Activated B cell treated with CpG ODN at 0.5 μM for 24 hours (primary cell): ENCODE measurements around the gene LHX5. TPM values are rescaled to one million over a fixed set of nuclear protein-coding genes. Genes with fewer than 3 reads are reported as not detected.

Experiments
- ATAC-seq: fragments of 200-7000 bp; cut with Tn5 transposase; one replicate; pipeline ENCODE4 v1.10.0; 2021; ENCODE audit warnings: low read depth, mild to moderate bottlenecking, moderate library complexity
- CTCF ChIA-PET: fragments of 350-600 bp; sonication (Branson Sonifier 250); formaldehyde crosslinking; loops from one replicate; lab custom pipeline; 2021; ENCODE audit warnings: antibody characterized with exemption; lab: Charles Lee
- POLR2A ChIA-PET: fragments of 350-600 bp; sonication (Branson Sonifier 250); formaldehyde crosslinking; loops from one replicate; lab custom pipeline; 2021; ENCODE audit warnings: antibody characterized with exemption; lab: Charles Lee
- DNase-seq: peaks from one replicate; pipeline ENCODE4 v3.0.0; 2022
- H3K27ac Mint-ChIP-seq: one replicate; pipeline ENCODE4 v1.8.0; 2020; ENCODE audit warnings: mixed read lengths
- H3K27me3 Mint-ChIP-seq: one replicate; pipeline ENCODE4 v1.8.0; 2021; ENCODE audit warnings: mixed read lengths
- H3K36me3 Mint-ChIP-seq: one replicate; pipeline ENCODE4 v1.8.0; 2021; ENCODE audit warnings: low read depth, mixed read lengths
- H3K4me1 Mint-ChIP-seq: one replicate; pipeline ENCODE4 v1.8.0; 2021; ENCODE audit warnings: mixed read lengths
- H3K4me3 Mint-ChIP-seq: one replicate; pipeline ENCODE4 v1.8.0; 2020; ENCODE audit warnings: mild to moderate bottlenecking, mixed read lengths
- H3K9me3 Mint-ChIP-seq: one replicate; pipeline ENCODE4 v1.8.0; 2020; ENCODE audit warnings: mixed read lengths
- intact Hi-C: fragments of 100-400 bp; cut with micrococcal nuclease; formaldehyde crosslinking; loops from one replicate; pipeline ENCODE4 v1.15.1; 2024
- total RNA-seq: library from RNA; stranded (reverse); gene quantifications from 2 replicates; pipeline ENCODE4 v1.2.3, GENCODE V29; 2022
- TF ChIP-seq, protein P1 (sequence below): fragments of 200-600 bp; IDR thresholded peaks from one replicate; pipeline ENCODE4 v1.8.0; 2022; ENCODE audit warnings: antibody characterized with exemption, mild to moderate bottlenecking

Gene LHX5
- total RNA-seq, 1 donor from 2014 or later, result not detected

GRCh38 chr12:113482334-113482733 is 10.7 kb upstream of the LHX5 start:
- intact Hi-C loops, result no loop called here
- CTCF ChIA-PET, result no interaction called here
- POLR2A ChIA-PET, result no interaction called here
- Mint-ChIP-seq H3K4me3 (no peak overlapping the region), H3K27me3 (peaks cover 72% of the 10 kb centered on the region), H3K27ac (no peak overlapping the region), H3K9me3 (no peaks in the 10 kb centered on the region), H3K4me1 (peaks cover 2% of the 10 kb centered on the region), H3K36me3 (no peaks in the 10 kb centered on the region)
- DNase-seq (no peak), ATAC-seq (no peak)
- TF ChIP-seq, protein P1, sequence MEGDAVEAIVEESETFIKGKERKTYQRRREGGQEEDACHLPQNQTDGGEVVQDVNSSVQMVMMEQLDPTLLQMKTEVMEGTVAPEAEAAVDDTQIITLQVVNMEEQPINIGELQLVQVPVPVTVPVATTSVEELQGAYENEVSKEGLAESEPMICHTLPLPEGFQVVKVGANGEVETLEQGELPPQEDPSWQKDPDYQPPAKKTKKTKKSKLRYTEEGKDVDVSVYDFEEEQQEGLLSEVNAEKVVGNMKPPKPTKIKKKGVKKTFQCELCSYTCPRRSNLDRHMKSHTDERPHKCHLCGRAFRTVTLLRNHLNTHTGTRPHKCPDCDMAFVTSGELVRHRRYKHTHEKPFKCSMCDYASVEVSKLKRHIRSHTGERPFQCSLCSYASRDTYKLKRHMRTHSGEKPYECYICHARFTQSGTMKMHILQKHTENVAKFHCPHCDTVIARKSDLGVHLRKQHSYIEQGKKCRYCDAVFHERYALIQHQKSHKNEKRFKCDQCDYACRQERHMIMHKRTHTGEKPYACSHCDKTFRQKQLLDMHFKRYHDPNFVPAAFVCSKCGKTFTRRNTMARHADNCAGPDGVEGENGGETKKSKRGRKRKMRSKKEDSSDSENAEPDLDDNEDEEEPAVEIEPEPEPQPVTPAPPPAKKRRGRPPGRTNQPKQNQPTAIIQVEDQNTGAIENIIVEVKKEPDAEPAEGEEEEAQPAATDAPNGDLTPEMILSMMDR, result no peak

- intact Hi-C loops, result no loop called here
- TF ChIP-seq, protein P1, result no peak
Measured at GRCh38 chr12:113480336-113480971, 8.8 kb upstream of the LHX5 start.

DNA sequence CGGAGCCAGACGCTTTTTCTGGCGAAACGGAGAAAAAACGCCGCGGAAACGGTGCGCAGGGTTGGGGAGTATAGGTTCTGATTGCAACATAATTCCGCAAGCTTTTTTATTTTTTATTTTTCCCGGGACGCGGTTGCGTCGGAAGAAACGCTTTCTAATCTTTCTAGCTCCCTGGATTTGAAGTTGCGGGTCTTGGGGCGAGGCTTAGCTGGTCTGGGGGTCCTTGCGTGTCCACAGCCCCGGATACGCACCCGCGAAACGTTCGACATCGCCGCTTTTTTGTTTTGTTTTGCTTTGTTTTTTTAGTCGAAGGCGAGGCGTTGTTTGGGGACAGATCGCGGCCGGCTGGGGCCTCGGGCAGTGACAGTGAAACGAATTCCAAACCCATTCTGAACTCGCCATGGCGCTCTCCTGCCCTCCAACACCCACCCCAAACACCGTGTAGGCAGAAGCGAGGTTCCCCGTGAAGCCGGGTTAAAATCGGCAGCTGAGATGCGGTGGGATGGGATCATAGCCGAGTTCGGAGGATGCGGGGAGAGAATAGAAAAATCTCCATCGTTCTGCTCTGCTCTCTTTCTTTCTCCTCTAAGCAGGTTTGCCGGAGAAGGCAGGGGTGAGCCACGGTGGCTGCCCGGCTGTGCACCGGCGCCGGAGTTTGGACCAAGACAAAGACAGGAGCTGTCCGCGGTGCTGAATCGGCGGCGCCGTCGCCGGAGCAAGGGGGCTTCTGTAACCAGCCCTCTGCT is 8.1 kb upstream of the LHX5 start:
- no peak for ATAC-seq
- Mint-ChIP-seq H3K27me3 (peaks cover 74% of the 10 kb centered on the region), H3K36me3 (no peaks in the 10 kb centered on the region), H3K4me3 (no peak overlapping the region), H3K9me3 (no peaks in the 10 kb centered on the region), H3K4me1 (peaks cover 6% of the 10 kb centered on the region), H3K27ac (peak overlapping the region; percentile 46)
- TF ChIP-seq, protein P1, result no peak
- no peak for DNase-seq
- CTCF ChIA-PET, result no interaction called here
- intact Hi-C loops, result no loop called here
- POLR2A ChIA-PET, result no interaction called here

More at GRCh38 chr12:113480336-113480971, 8.8 kb upstream of the LHX5 start:
- ChIA-PET POLR2A (no interaction called here), CTCF (no interaction called here)
- peaks cover 68% of the 10 kb centered on the region for H3K27me3 Mint-ChIP-seq
- ATAC-seq (no peak), DNase-seq (no peak)
- H3K9me3 Mint-ChIP-seq, result no peaks in the 10 kb centered on the region
- H3K36me3 Mint-ChIP-seq, result no peaks in the 10 kb centered on the region
- no peak overlapping the region for H3K4me3 Mint-ChIP-seq
- H3K27ac Mint-ChIP-seq, result peak overlapping the region; percentile 46
- peaks cover 2% of the 10 kb centered on the region for H3K4me1 Mint-ChIP-seq

DNA sequence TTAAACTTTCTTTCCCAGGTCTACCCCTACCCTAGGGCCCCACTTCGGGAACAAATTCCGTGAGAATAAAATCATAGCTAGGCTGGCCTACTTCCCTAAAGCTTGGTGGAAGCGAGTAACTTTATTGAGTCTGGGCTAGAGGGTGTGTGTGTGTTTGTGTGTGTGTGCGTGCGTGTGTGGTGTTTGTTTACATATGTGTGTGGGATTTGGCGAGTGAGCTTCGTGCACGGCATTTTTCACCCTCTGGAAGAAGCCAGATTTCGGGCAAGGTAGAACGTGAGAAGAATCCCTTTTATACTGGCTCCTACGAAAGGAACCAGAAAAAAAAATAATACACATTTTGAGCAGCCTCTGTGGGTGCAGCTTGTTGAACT is 7.5 kb upstream of the LHX5 start:
- no peak for DNase-seq
- peak overlapping the region; percentile 41 for H3K27ac Mint-ChIP-seq
- no peak overlapping the region for H3K4me3 Mint-ChIP-seq
- no peak for ATAC-seq
- CTCF ChIA-PET, result no interaction called here
- POLR2A ChIA-PET, result no interaction called here
- intact Hi-C loops, result no loop called here
- H3K27me3 Mint-ChIP-seq, result peaks cover 77% of the 10 kb centered on the region
- no peaks in the 10 kb centered on the region for H3K36me3 Mint-ChIP-seq
- H3K4me1 Mint-ChIP-seq, result peaks cover 11% of the 10 kb centered on the region
- H3K9me3 Mint-ChIP-seq, result no peaks in the 10 kb centered on the region
- TF ChIP-seq, protein P1, result no peak

DNA sequence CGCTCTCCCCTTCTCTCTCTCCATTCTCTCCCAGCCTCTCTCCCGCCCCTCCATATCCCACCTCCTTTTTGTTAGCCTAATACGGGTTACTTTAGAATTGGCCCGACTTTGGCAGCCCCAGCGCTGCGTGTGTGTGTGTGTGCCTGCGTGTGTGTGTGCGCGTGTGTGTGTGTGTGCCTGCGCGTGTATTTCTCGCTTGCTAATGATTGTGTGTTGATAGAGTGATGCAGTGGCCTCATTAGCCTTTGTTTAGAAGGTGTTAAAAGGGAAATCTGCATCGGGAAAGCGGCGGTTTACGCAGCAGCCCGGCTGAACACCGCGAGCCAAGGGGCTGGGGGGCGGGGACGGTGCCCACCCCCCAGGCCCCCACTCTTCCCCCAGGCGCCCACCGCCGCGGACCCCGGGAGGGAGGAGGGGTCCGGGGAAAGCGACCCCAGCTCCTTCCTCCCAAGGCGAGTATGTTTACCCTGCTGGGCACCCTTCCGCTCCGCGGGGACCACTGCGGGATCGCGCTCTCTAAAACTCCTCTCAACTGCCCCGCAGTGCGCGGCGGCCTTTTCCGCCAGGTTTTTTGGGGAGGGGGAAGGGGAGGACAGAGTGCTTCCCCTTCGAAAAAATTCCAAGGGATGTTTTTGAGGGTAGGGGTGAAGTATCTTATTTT is 6.8 kb upstream of the LHX5 start:
- DNase-seq, result no peak
- H3K36me3 Mint-ChIP-seq, result no peaks in the 10 kb centered on the region
- POLR2A ChIA-PET, result no interaction called here
- intact Hi-C loops, result no loop called here
- H3K27ac Mint-ChIP-seq, result no peak overlapping the region
- H3K4me1 Mint-ChIP-seq, result peaks cover 14% of the 10 kb centered on the region
- peaks cover 76% of the 10 kb centered on the region for H3K27me3 Mint-ChIP-seq
- CTCF ChIA-PET, result no interaction called here
- H3K4me3 Mint-ChIP-seq, result no peak overlapping the region
- ATAC-seq, result no peak
- TF ChIP-seq, protein P1, result no peak
- no peaks in the 10 kb centered on the region for H3K9me3 Mint-ChIP-seq
